IMR-90 (cell line): Measurements from ENCODE around the gene KIF1A. TPM values are rescaled to one million over a fixed set of nuclear protein-coding genes. Genes with fewer than 3 reads are reported as not detected.

Experiments
- ATAC-seq: fragments of 200-7000 bp; cut with Tn5 transposase; 2 replicates; pipeline ENCODE4 v1.9.1; 2020; ENCODE audit warnings: low read depth, mild to moderate bottlenecking, moderate library complexity
- BruUV-seq: library from RNA; stranded (reverse); fragments of 400-500 nt; replicated peaks from 2 replicates; lab custom pipeline; 2021; lab: Mats Ljungman, UMichigan
- CTCF ChIA-PET: fragments of 300-600 bp; formaldehyde crosslinking; extraction: SDS; loops from one replicate; lab custom pipeline; 2021; ENCODE audit warnings: antibody characterized with exemption; lab: Yijun Ruan, JAX
- POLR2A ChIA-PET: fragments of 300-600 bp; sonication (Branson Sonifier 250); formaldehyde crosslinking; loops from one replicate; lab custom pipeline; 2022; ENCODE audit warnings: antibody characterized with exemption; ENCODE audit not compliant: unreplicated experiment; lab: Charles Lee
- DNase-seq: peaks from one replicate; pipeline ENCODE4 v3.0.0; 2013
- H2AFZ ChIP-seq: replicated peaks from 2 replicates; pipeline ENCODE3; 2013; ENCODE audit warnings: low read length, mild to moderate bottlenecking; ENCODE audit not compliant: poor library complexity
- H2AK5ac ChIP-seq: 2 replicates; pipeline ENCODE4 v1.6.1; 2013; ENCODE audit warnings: low read depth, low read length, inconsistent platforms
- H2AK9ac ChIP-seq: replicated peaks from 2 replicates; pipeline ENCODE3; 2013; ENCODE audit warnings: mild to moderate bottlenecking, low read depth, low read length, moderate library complexity; ENCODE audit not compliant: poor library complexity
- H2BK120ac ChIP-seq: 2 replicates; pipeline ENCODE4 v1.6.1; 2013; ENCODE audit warnings: low read depth, low read length, inconsistent platforms
- H2BK15ac ChIP-seq: 3 replicates; pipeline ENCODE4 v1.6.1; 2013; ENCODE audit warnings: low read depth, low read length, inconsistent platforms
- H2BK20ac ChIP-seq: 2 replicates; pipeline ENCODE4 v1.6.1; 2013; ENCODE audit warnings: low read depth, mild to moderate bottlenecking, inconsistent platforms, low read length, moderate library complexity
- H2BK5ac ChIP-seq: 2 replicates; pipeline ENCODE4 v1.6.1; 2013; ENCODE audit warnings: mild to moderate bottlenecking, low read depth, low read length, inconsistent platforms; ENCODE audit not compliant: poor library complexity, severe bottlenecking
- H3K14ac ChIP-seq: replicated peaks from 2 replicates; pipeline ENCODE4 v1.6.1; 2013; ENCODE audit warnings: low read depth, low read length, inconsistent platforms
- H3K18ac ChIP-seq: 2 replicates; pipeline ENCODE4 v1.6.1; 2013; ENCODE audit warnings: low read depth, low read length, control low read depth
- H3K23ac ChIP-seq: 2 replicates; pipeline ENCODE4 v1.6.1; 2013; ENCODE audit warnings: low read depth, low read length, inconsistent platforms
- H3K27ac ChIP-seq: 2 replicates; pipeline ENCODE4 v1.5.1; 2013; ENCODE audit warnings: mild to moderate bottlenecking, control low read depth, low read length; ENCODE audit not compliant: insufficient read depth
- H3K27me3 ChIP-seq: 2 replicates; pipeline ENCODE4 v1.6.1; 2013; ENCODE audit warnings: low read length; ENCODE audit not compliant: control insufficient read depth, insufficient read depth
- H3K36me3 ChIP-seq: 2 replicates; pipeline ENCODE4 v1.6.1; 2013; ENCODE audit warnings: low read length, mixed read lengths; ENCODE audit not compliant: control insufficient read depth, insufficient read depth
- H3K4ac ChIP-seq: 2 replicates; pipeline ENCODE4 v1.6.1; 2013; ENCODE audit warnings: low read depth, low read length, inconsistent platforms
- H3K4me1 ChIP-seq: 2 replicates; pipeline ENCODE4 v1.6.1; 2013; ENCODE audit warnings: low read length, mixed read lengths; ENCODE audit not compliant: control insufficient read depth, insufficient read depth
- H3K4me2 ChIP-seq: 2 replicates; pipeline ENCODE4 v1.6.1; 2013; ENCODE audit warnings: low read depth, mild to moderate bottlenecking, control low read depth, low read length, moderate library complexity
- H3K4me3 ChIP-seq: 2 replicates; pipeline ENCODE4 v1.5.1; 2013; ENCODE audit warnings: low read depth, mild to moderate bottlenecking, control low read depth, low read length, moderate library complexity; ENCODE audit not compliant: insufficient read depth
- H3K56ac ChIP-seq: 2 replicates; pipeline ENCODE4 v1.6.1; 2013; ENCODE audit warnings: low read length, inconsistent platforms; ENCODE audit not compliant: insufficient read depth; ENCODE audit errors: extremely low read depth
- H3K79me1 ChIP-seq, 2 experiments: 2 replicates each; pipeline ENCODE4 v1.6.1; 2013; ENCODE audit warnings: low read length in 2 of 2, inconsistent platforms in 1 of 2, low read depth in 1 of 2
- H3K9ac ChIP-seq: 2 replicates; pipeline ENCODE4 v1.6.1; 2013; ENCODE audit warnings: low read depth, low read length, control low read depth
- H3K9me1 ChIP-seq: 2 replicates; pipeline ENCODE4 v1.6.1; 2013; ENCODE audit warnings: low read length, inconsistent platforms; ENCODE audit not compliant: insufficient read depth
- H3K9me3 ChIP-seq: 2 replicates; pipeline ENCODE4 v1.6.1; 2013; ENCODE audit warnings: low read length; ENCODE audit not compliant: control insufficient read depth, insufficient read depth
- H4K20me1 ChIP-seq: 2 replicates; pipeline ENCODE4 v1.6.1; 2013; ENCODE audit warnings: low read length, inconsistent platforms; ENCODE audit not compliant: insufficient read depth
- H4K5ac ChIP-seq: 2 replicates; pipeline ENCODE4 v1.6.1; 2013; ENCODE audit warnings: mild to moderate bottlenecking, low read depth, low read length, control low read depth
- H4K8ac ChIP-seq, 2 experiments: 2 replicates each; pipeline ENCODE4 v1.6.1; 2013; ENCODE audit warnings: low read depth in 2 of 2, low read length in 2 of 2, control low read depth in 1 of 2, inconsistent platforms in 1 of 2
- H4K91ac ChIP-seq: 2 replicates; pipeline ENCODE4 v1.6.1; 2013; ENCODE audit warnings: low read depth, low read length, inconsistent platforms; ENCODE audit not compliant: insufficient read depth
- CEBPB ChIP-seq: IDR thresholded peaks from 2 replicates; pipeline ENCODE4 v1.6.1; 2012; ENCODE audit warnings: low read depth, low read length, improper control_type of control experiment
- FOS ChIP-seq: fragments of 150-350 bp; IDR thresholded peaks from 2 replicates; pipeline ENCODE4 v1.6.1; 2016; ENCODE audit warnings: low read depth, low read length
- MAZ ChIP-seq: IDR thresholded peaks from 2 replicates; pipeline ENCODE4 v1.6.1; 2012; ENCODE audit warnings: low read depth, mild to moderate bottlenecking, low read length, improper control_type of control experiment, moderate library complexity, borderline replicate concordance
- RCOR1 ChIP-seq: IDR thresholded peaks from 2 replicates; pipeline ENCODE4 v1.6.1; 2012; ENCODE audit warnings: mild to moderate bottlenecking, low read length, improper control_type of control experiment; ENCODE audit not compliant: insufficient replicate concordance
- RFX5 ChIP-seq: IDR thresholded peaks from 2 replicates; pipeline ENCODE4 v1.8.0; 2012; ENCODE audit warnings: low read depth, mild to moderate bottlenecking, low read length, moderate library complexity
- WGBS, 2 experiments: methylation state at CpG; one replicate each; pipeline versions ENCODE4 v1.1.5 to v1.1.7; 2013; ENCODE audit warnings: missing lambda C conversion rate in 2 of 2; ENCODE audit not compliant: insufficient read length in 1 of 2; ENCODE audit errors: extremely low coverage in 2 of 2; 5-methylcytosine and 5-hydroxymethylcytosine counted together
- dilution Hi-C: fragments of 300-500 bp; cut with HindIII; formaldehyde crosslinking; loops from one replicate; pipeline ENCODE4 v1.14.3; 2018; ENCODE audit warnings: low sequenced_read_pairs; ENCODE audit not compliant: unreplicated experiment
- in situ Hi-C: fragments of 300-500 bp; cut with MboI; formaldehyde crosslinking; loops from 3 replicates; pipeline ENCODE4 v1.14.3; 2019; ENCODE audit warnings: low sequenced_read_pairs, inconsistent platforms, mixed read lengths
- intact Hi-C: fragments of 100-400 bp; cut with micrococcal nuclease; formaldehyde crosslinking; loops from 2 replicates; pipeline ENCODE4 v1.10.0; 2022
- polyA plus RNA-seq, 3 experiments: library from polyadenylated mRNA; depleted of rRNA; stranded (reverse); fragments of >200 nt; gene quantifications; 2 replicates each; pipeline ENCODE4 v1.2.3, GENCODE V29; 2012; ENCODE audit warnings: low replicate concordance in 1 of 3
- total RNA-seq: library from RNA; depleted of rRNA; stranded (reverse); fragments of >200 nt; gene quantifications from 2 replicates; pipeline ENCODE4 v1.2.3, GENCODE V29; 2012

The KIF1A gene
- total and polyA plus RNA-seq, 2 of the 4 experiments (the other 2 are of a cell fraction), result under 0.01 TPM; not detected in 1

GRCh38 chr2:240809276-240809675 is 10.7 kb downstream of the KIF1A start:
- WGBS, 2 experiments, result 90% methylated on average over 2 of the region's 9 CpGs; no CpG with 5 or more reads in 1 of the 2 experiments
- peaks cover 9% of the 10 kb centered on the region for H3K27me3 ChIP-seq
- no peak overlapping the region for H3K14ac ChIP-seq
- no peak overlapping the region for H3K18ac ChIP-seq
- H3K4ac ChIP-seq, result no peak overlapping the region
- H3K4me3 ChIP-seq, result no peak overlapping the region
- ATAC-seq, result no peak
- no peak overlapping the region for H3K23ac ChIP-seq
- no peak overlapping the region for H2BK15ac ChIP-seq
- intact Hi-C loops, result loop anchor here (10.0 kb wide), 1 partner anchor 144 kb away; no protein-coding TSS in a partner anchor
- H2AK9ac ChIP-seq, result no peak overlapping the region
- DNase-seq, result no peak
- no peak overlapping the region for H4K8ac ChIP-seq
- no peak for TF ChIP-seq RCOR1
- no peak for TF ChIP-seq MAZ
- TF ChIP-seq CEBPB, result no peak
- no peak for TF ChIP-seq FOS
- no peak for TF ChIP-seq RFX5
- no peak overlapping the region for H3K4me2 ChIP-seq
- H2AK5ac ChIP-seq, result no peak overlapping the region
- H3K4me1 ChIP-seq, result no peaks in the 10 kb centered on the region
- no peak overlapping the region for H2AFZ ChIP-seq
- ChIA-PET CTCF (no interaction called here), POLR2A (no interaction called here)
- no peaks in the 10 kb centered on the region for H3K36me3 ChIP-seq
- no peaks in the 10 kb centered on the region for H4K20me1 ChIP-seq
- peaks cover 11% of the 10 kb centered on the region for H3K9me3 ChIP-seq
- H4K91ac ChIP-seq, result no peak overlapping the region
- BruUV-seq, result no TSS peak
- in situ Hi-C loops, result no loop called here
- H3K56ac ChIP-seq, result no peak overlapping the region
- dilution Hi-C loops, result no loop called here
- no peaks in the 10 kb centered on the region for H3K79me1 ChIP-seq
- no peaks in the 10 kb centered on the region for H3K9me1 ChIP-seq
- no peak overlapping the region for H4K5ac ChIP-seq
- no peak overlapping the region for H3K27ac ChIP-seq
- H2BK120ac ChIP-seq, result no peak overlapping the region
- no peak overlapping the region for H2BK20ac ChIP-seq
- H2BK5ac ChIP-seq, result no peak overlapping the region
- H3K9ac ChIP-seq, result no peak overlapping the region
